ENCODE results near the gene CAMK2D. TPM values are rescaled to one million over a fixed set of nuclear protein-coding genes. Genes with fewer than 3 reads are reported as not detected.
A peak's percentile ranks its signal among the peaks of the same experiment; 100 is the strongest.

CAMK2D gene
- polyA plus RNA-seq, 2 of the 4 experiments (the other 2 are of a cell fraction) = 19.1 to 59.9 TPM

GRCh38 chr4:113645771-113646441 lies 115.6 kb downstream of the CAMK2D start (continued):
- TF ChIP-seq ATOH8 (CRISPR knock-in tag; IDR thresholded peaks at IDR 0.05; ENCODE audit: low read depth) = no peak

DNA sequence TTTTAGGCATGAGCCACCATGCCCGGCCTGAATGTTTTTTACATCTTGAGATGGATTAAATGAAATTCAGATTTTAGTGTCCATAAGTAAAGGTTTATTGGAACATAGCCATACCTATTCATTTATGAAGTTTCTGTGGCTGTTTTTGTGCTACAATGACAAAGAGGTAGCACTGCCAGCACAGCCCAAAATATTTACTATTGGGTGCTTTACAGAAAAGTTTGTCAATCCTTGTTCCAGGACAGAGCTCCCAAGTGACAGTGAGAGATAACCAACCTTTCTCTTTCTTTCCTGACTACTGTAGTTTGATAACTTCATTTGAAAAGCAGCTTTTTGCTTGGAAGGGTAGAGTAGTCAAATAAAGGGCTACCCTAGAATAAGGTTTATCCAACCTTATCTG lies 116.2 kb downstream of the CAMK2D start:
- TF ChIP-seq KDM1A (IDR thresholded peaks at IDR 0.05; ENCODE audit: low read depth) = no peak
- no peak for TF ChIP-seq MAFK (IDR thresholded peaks at IDR 0.05; ENCODE audit: partially characterized antibody)
- TF ChIP-seq KDM5A (IDR thresholded peaks at IDR 0.05) = no peak
- no peak for TF ChIP-seq CBX8 (IDR thresholded peaks at IDR 0.05)
- no peak for TF ChIP-seq ESRRA (IDR thresholded peaks at IDR 0.05; ENCODE audit: borderline replicate concordance, low read length)
- TF ChIP-seq RARB (CRISPR knock-in tag; IDR thresholded peaks at IDR 0.05) = no peak
- no peak for TF ChIP-seq ZFP36 (IDR thresholded peaks at IDR 0.05; ENCODE audit: borderline replicate concordance, partially characterized antibody)
- TF ChIP-seq, protein P1, sequence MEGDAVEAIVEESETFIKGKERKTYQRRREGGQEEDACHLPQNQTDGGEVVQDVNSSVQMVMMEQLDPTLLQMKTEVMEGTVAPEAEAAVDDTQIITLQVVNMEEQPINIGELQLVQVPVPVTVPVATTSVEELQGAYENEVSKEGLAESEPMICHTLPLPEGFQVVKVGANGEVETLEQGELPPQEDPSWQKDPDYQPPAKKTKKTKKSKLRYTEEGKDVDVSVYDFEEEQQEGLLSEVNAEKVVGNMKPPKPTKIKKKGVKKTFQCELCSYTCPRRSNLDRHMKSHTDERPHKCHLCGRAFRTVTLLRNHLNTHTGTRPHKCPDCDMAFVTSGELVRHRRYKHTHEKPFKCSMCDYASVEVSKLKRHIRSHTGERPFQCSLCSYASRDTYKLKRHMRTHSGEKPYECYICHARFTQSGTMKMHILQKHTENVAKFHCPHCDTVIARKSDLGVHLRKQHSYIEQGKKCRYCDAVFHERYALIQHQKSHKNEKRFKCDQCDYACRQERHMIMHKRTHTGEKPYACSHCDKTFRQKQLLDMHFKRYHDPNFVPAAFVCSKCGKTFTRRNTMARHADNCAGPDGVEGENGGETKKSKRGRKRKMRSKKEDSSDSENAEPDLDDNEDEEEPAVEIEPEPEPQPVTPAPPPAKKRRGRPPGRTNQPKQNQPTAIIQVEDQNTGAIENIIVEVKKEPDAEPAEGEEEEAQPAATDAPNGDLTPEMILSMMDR (IDR thresholded peaks at IDR 0.05) = no peak
- H3K27ac ChIP-seq = peak overlapping the region; percentile 90 to 92
- 88% methylated on average over 1 of the region's 1 CpG for WGBS (ENCODE audit: missing lambda C conversion rate)
- no peaks in the 10 kb centered on the region for H3K9me3 ChIP-seq
- ChIA-PET POLR2A (interaction anchor here (1.1 kb wide), 1 partner anchor 98 kb away, joined by 3 read pairs; no protein-coding TSS in a partner anchor), CTCF (interaction anchor here (0.6 to 1.6 kb wide), 6 partner anchors 9 to 115 kb away, joined by 3 to 7 read pairs (median 4); no protein-coding TSS in a partner anchor)
- peaks cover 76% of the 10 kb centered on the region for H3K4me1 ChIP-seq
- H3K4me3 ChIP-seq = no peak overlapping the region
- peak overlapping the region; percentile 72 for H3K4me2 ChIP-seq
- FAIRE-seq (no peak), ATAC-seq (peak; percentile 6 to 28; a peak in 5 of 6 replicates), DNase-seq (ENCODE audit: low read depth in 1 of 2, low spot score in 1 of 2) (no peak)

DNA sequence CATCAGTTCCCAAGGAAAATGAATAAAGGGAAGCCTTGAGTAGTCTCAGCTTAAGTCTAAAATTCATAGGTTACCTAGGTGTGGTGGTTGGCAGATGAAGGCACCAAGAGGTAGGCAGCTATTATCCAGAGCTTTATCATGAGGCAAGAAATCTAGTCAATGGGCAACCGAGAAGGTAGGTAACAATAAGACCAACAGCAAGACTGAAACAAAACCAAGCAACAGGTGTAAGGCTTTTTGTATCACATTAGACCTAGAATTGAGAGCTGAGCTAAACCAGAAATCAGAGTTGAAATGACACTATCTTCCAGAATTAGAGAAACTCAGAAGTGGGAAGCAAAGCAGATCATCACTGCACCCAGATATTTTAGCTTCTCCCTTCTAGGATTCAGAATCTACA lies 117.1 kb downstream of the CAMK2D start:
- ChIA-PET POLR2A (no interaction called here), CTCF (interaction anchor here (1.2 to 1.6 kb wide), 2 partner anchors 9 to 250 kb away, joined by 3 to 4 read pairs; no protein-coding TSS in a partner anchor)
- peak overlapping the region; percentile 90 to 92 for H3K27ac ChIP-seq
- FAIRE-seq (no peak), ATAC-seq (no peak), DNase-seq (ENCODE audit: low read depth in 1 of 2, low spot score in 1 of 2) (no peak)
- TF ChIP-seq RNF2 (IDR thresholded peaks at IDR 0.05; ENCODE audit: borderline replicate concordance, low read depth) = no peak
- no peak for TF ChIP-seq ZC3H11A (IDR thresholded peaks at IDR 0.05)
- no peak for TF ChIP-seq POLR2A (IDR thresholded peaks at IDR 0.05; ENCODE audit: low read length)
- no peak for TF ChIP-seq ATOH8 (CRISPR knock-in tag; IDR thresholded peaks at IDR 0.05; ENCODE audit: low read depth)
- no peak for TF ChIP-seq BCL3 (IDR thresholded peaks at IDR 0.05)
- TF ChIP-seq JUN (IDR thresholded peaks at IDR 0.05) = no peak
- TF ChIP-seq ESRRA (IDR thresholded peaks at IDR 0.05; ENCODE audit: borderline replicate concordance, low read length) = no peak
- no peak for TF ChIP-seq CHD2 (IDR thresholded peaks at IDR 0.05; ENCODE audit: low read length, partially characterized antibody)
- TF ChIP-seq HDAC2 (IDR thresholded peaks at IDR 0.05) = no peak
- TF ChIP-seq ZSCAN20 (CRISPR knock-in tag; IDR thresholded peaks at IDR 0.05) = no peak
- TF ChIP-seq EP300 (IDR thresholded peaks at IDR 0.05) = no peak
- no peak for TF ChIP-seq CHD4 (IDR thresholded peaks at IDR 0.05; ENCODE audit: borderline replicate concordance)
- no peak for TF ChIP-seq KDM1A (IDR thresholded peaks at IDR 0.05; ENCODE audit: low read depth)
- no peak for TF ChIP-seq EHMT2 (IDR thresholded peaks at IDR 0.05; ENCODE audit: low read depth)
- TF ChIP-seq MAFK (IDR thresholded peaks at IDR 0.05; ENCODE audit: partially characterized antibody) = no peak
- TF ChIP-seq MAX (IDR thresholded peaks at IDR 0.05) = no peak
- H3K4me1 ChIP-seq = peaks cover 84% of the 10 kb centered on the region
- no peaks in the 10 kb centered on the region for H3K9me3 ChIP-seq
- 93% methylated on average over 1 of the region's 1 CpG for WGBS (ENCODE audit: missing lambda C conversion rate)
- H3K4me3 ChIP-seq = no peak overlapping the region
- H3K4me2 ChIP-seq = peak overlapping the region; percentile 72

Measured in A549 (cell line).